WERI-Rb-1 (cell line): ENCODE results near the gene OR4S2.

Source experiments
- DNase-seq: peaks from one replicate; pipeline ENCODE4 v3.0.0-alpha.2; 2020
- H3K27ac ChIP-seq: fragments of 250-450 bp; sonication (Bioruptor Pico); 2 replicates; pipeline ENCODE4 v1.5.1; 2020; ENCODE audit warnings: mild to moderate bottlenecking, moderate library complexity
- H3K27me3 ChIP-seq: fragments of 250-450 bp; sonication (Bioruptor Pico); 2 replicates; pipeline ENCODE4 v1.5.1; 2021; ENCODE audit warnings: mild to moderate bottlenecking, low read depth, moderate library complexity; ENCODE audit not compliant: insufficient read depth, severe bottlenecking
- H3K36me3 ChIP-seq: fragments of 250-450 bp; sonication (Bioruptor Pico); 2 replicates; pipeline ENCODE4 v1.5.1; 2020; ENCODE audit warnings: mild to moderate bottlenecking, moderate library complexity
- H3K4me3 ChIP-seq: 2 replicates; pipeline ENCODE4 v1.5.1; 2011; ENCODE audit warnings: low read depth, mild to moderate bottlenecking, control low read depth, low read length
- H3K9me3 ChIP-seq: fragments of 250-450 bp; sonication (Bioruptor Pico); 2 replicates; pipeline ENCODE4 v1.5.1; 2021; ENCODE audit warnings: mild to moderate bottlenecking, moderate library complexity; ENCODE audit not compliant: severe bottlenecking
- CTCF ChIP-seq: IDR thresholded peaks from 2 replicates; pipeline ENCODE4 v1.5.1; 2011; ENCODE audit warnings: low read depth, mild to moderate bottlenecking, control low read depth, inconsistent platforms, low read length

OR4S2 gene

GRCh38 chr11:55655096-55655495, 7.0 kb downstream of the OR4S2 start:
- TF ChIP-seq CTCF: no peak
- no peaks in the 10 kb centered on the region for H3K9me3 ChIP-seq
- peaks cover 44% of the 10 kb centered on the region for H3K27me3 ChIP-seq
- no peaks in the 10 kb centered on the region for H3K36me3 ChIP-seq
- H3K27ac ChIP-seq: no peak overlapping the region
- no peak for DNase-seq
- H3K4me3 ChIP-seq: no peak overlapping the region

- Histone ChIP-seq H3K9me3 (no peaks in the 10 kb centered on the region), H3K27ac (no peak overlapping the region), H3K4me3 (no peak overlapping the region), H3K36me3 (no peaks in the 10 kb centered on the region), H3K27me3 (peaks cover 41% of the 10 kb centered on the region)
- no peak for TF ChIP-seq CTCF
- DNase-seq: no peak
Measured at GRCh38 chr11:55658031-55658573, 10.0 kb downstream of the OR4S2 start.

GRCh38 chr11:55658608-55659007, 10.5 kb downstream of the OR4S2 start:
- no peak overlapping the region for H3K27ac ChIP-seq
- no peaks in the 10 kb centered on the region for H3K9me3 ChIP-seq
- no peaks in the 10 kb centered on the region for H3K36me3 ChIP-seq
- no peak for TF ChIP-seq CTCF
- no peak overlapping the region for H3K4me3 ChIP-seq
- peaks cover 40% of the 10 kb centered on the region for H3K27me3 ChIP-seq
- DNase-seq: no peak

GRCh38 chr11:55661901-55662300, 13.8 kb downstream of the OR4S2 start, which contains the start of gene OR4C6:
OR4C6 (plus strand) TSS chr11:55662201; CDS start chr11:55665167, 2,966 bp downstream.
- H3K4me3 ChIP-seq: no peak within 1 kb of the TSS
- H3K9me3 ChIP-seq: no peaks in the 10 kb centered on the region
- no peak for DNase-seq
- H3K36me3 ChIP-seq: no peaks in the 10 kb centered on the region
- no peak for TF ChIP-seq CTCF
- H3K27ac ChIP-seq: no peak within 1 kb of the TSS
- peaks cover 24% of the 10 kb centered on the region for H3K27me3 ChIP-seq

GRCh38 chr11:55669376-55669775, 21.2 kb downstream of the OR4S2 start:
- TF ChIP-seq CTCF: no peak
- Histone ChIP-seq H3K9me3 (no peaks in the 10 kb centered on the region), H3K27me3 (peaks cover 26% of the 10 kb centered on the region), H3K27ac (no peak overlapping the region), H3K4me3 (no peak overlapping the region), H3K36me3 (no peaks in the 10 kb centered on the region)
- DNase-seq: no peak

- Histone ChIP-seq H3K27ac (no peak overlapping the region), H3K4me3 (no peak overlapping the region), H3K36me3 (no peaks in the 10 kb centered on the region), H3K9me3 (no peaks in the 10 kb centered on the region), H3K27me3 (peaks cover 29% of the 10 kb centered on the region)
- no peak for DNase-seq
- no peak for TF ChIP-seq CTCF
Measured at GRCh38 chr11:55673860-55674259, 25.7 kb downstream of the OR4S2 start.
